GM23338 (cell line): ENCODE data around the gene ABCC9. TPM values are rescaled to one million over a fixed set of nuclear protein-coding genes. Genes with fewer than 3 reads are reported as not detected.

Source experiments
- ATAC-seq: fragments of 200-7000 bp; cut with Tn5 transposase; 3 replicates; pipeline ENCODE4 v1.9.1; 2020
- DNase-seq: peaks from one replicate; pipeline ENCODE4 v3.0.0-alpha.2; 2015; ENCODE audit warnings: low spot score
- H2AFZ ChIP-seq: fragments of 200-600 bp; sonication (generic); 2 replicates; pipeline ENCODE4 v1.8.0; 2016; ENCODE audit warnings: antibody characterized with exemption, mild to moderate bottlenecking, moderate library complexity
- H3F3A ChIP-seq: fragments of 200-600 bp; sonication (generic); replicated peaks from 2 replicates; pipeline ENCODE4 v1.8.0; 2017; ENCODE audit warnings: antibody characterized with exemption, mixed run types, low read depth
- H3K27ac ChIP-seq: fragments of 200-600 bp; sonication (generic); 2 replicates; pipeline ENCODE4 v1.6.1; 2016; ENCODE audit warnings: low read depth
- H3K27me3 ChIP-seq: fragments of 200-600 bp; sonication (generic); 2 replicates; pipeline ENCODE4 v1.8.0; 2016; ENCODE audit warnings: mild to moderate bottlenecking, mixed run types, moderate library complexity; ENCODE audit not compliant: insufficient read depth
- H3K36me3 ChIP-seq: fragments of 200-600 bp; sonication (generic); 2 replicates; pipeline ENCODE4 v1.8.0; 2016; ENCODE audit warnings: mild to moderate bottlenecking; ENCODE audit not compliant: insufficient read depth
- H3K4me1 ChIP-seq: fragments of 200-600 bp; sonication (generic); 2 replicates; pipeline ENCODE4 v1.8.0; 2016; ENCODE audit warnings: mild to moderate bottlenecking, moderate library complexity; ENCODE audit not compliant: insufficient read depth
- H3K4me2 ChIP-seq: fragments of 200-600 bp; sonication (generic); 2 replicates; pipeline ENCODE4 v1.7.1; 2017; ENCODE audit warnings: mixed run types
- H3K4me3 ChIP-seq: fragments of 200-600 bp; sonication (generic); 2 replicates; pipeline ENCODE4 v1.6.1; 2016; ENCODE audit warnings: mixed run types
- H3K79me2 ChIP-seq: fragments of 200-600 bp; sonication (generic); replicated peaks from 2 replicates; pipeline ENCODE4 v1.8.0; 2017; ENCODE audit warnings: mild to moderate bottlenecking; ENCODE audit not compliant: insufficient read depth
- H3K9me2 ChIP-seq: fragments of 200-600 bp; sonication (generic); 2 replicates; pipeline ENCODE4 v1.8.0; 2017; ENCODE audit not compliant: insufficient read depth
- H4K20me1 ChIP-seq: fragments of 200-600 bp; sonication (generic); replicated peaks from 2 replicates; pipeline ENCODE4 v1.8.0; 2017; ENCODE audit warnings: mild to moderate bottlenecking; ENCODE audit not compliant: insufficient read depth
- H3K27ac Mint-ChIP-seq: 2 replicates; pipeline ENCODE4 v1.8.0; 2020; ENCODE audit warnings: inconsistent platforms, mild to moderate bottlenecking, moderate library complexity, mixed read lengths
- H3K27me3 Mint-ChIP-seq: 3 replicates; pipeline ENCODE4 v1.8.0; 2022; ENCODE audit warnings: low read depth, mild to moderate bottlenecking, moderate library complexity, mixed read lengths, inconsistent platforms; ENCODE audit not compliant: insufficient read depth, poor library complexity
- H3K36me3 Mint-ChIP-seq: 3 replicates; pipeline ENCODE4 v1.8.0; 2021; ENCODE audit warnings: low read depth, mild to moderate bottlenecking, inconsistent platforms, moderate library complexity, mixed read lengths
- H3K4me1 Mint-ChIP-seq: 3 replicates; pipeline ENCODE4 v1.8.0; 2020; ENCODE audit warnings: mild to moderate bottlenecking, inconsistent platforms, mixed read lengths
- H3K4me3 Mint-ChIP-seq: 3 replicates; pipeline ENCODE4 v1.8.0; 2021; ENCODE audit warnings: moderate library complexity, mild to moderate bottlenecking, inconsistent platforms, mixed read lengths
- H3K9me3 Mint-ChIP-seq: 3 replicates; pipeline ENCODE4 v1.8.0; 2020; ENCODE audit warnings: moderate library complexity, mild to moderate bottlenecking, inconsistent platforms, mixed read lengths
- EZH2 ChIP-seq: fragments of 200-600 bp; sonication (generic); IDR thresholded peaks from one replicate; pipeline ENCODE4 v1.8.0; 2017; ENCODE audit warnings: antibody characterized with exemption, mild to moderate bottlenecking, low read depth; ENCODE audit not compliant: unreplicated experiment
- JUNB ChIP-seq: IDR thresholded peaks from one replicate; pipeline ENCODE4 v1.6.1; 2016; ENCODE audit warnings: antibody characterized with exemption; ENCODE audit not compliant: unreplicated experiment
- NANOG ChIP-seq: IDR thresholded peaks from 2 replicates; pipeline ENCODE4 v1.6.1; 2016; ENCODE audit warnings: antibody characterized with exemption, borderline replicate concordance
- POLR2AphosphoS5 ChIP-seq: IDR thresholded peaks from 2 replicates; pipeline ENCODE4 v1.6.1; 2016; ENCODE audit warnings: antibody characterized with exemption, low read depth
- STAT1 ChIP-seq: IDR thresholded peaks from one replicate; pipeline ENCODE4 v1.6.1; 2016; ENCODE audit warnings: antibody characterized with exemption; ENCODE audit not compliant: unreplicated experiment
- ZNF331 ChIP-seq: fragments of 250-450 bp; sonication (Bioruptor Pico); IDR thresholded peaks from 2 replicates; pipeline ENCODE4 v1.5.0; 2020; ENCODE audit warnings: low read depth, mild to moderate bottlenecking, moderate library complexity
- polyA plus RNA-seq: library from polyadenylated mRNA; unstranded; fragments of >200 nt; fragmentation: Nextera tagmentation; extraction: Ambion mirVana; gene quantifications from 2 replicates; pipeline ENCODE4 v1.2.1, GENCODE V29; 2016
- total RNA-seq: library from RNA; depleted of rRNA; stranded (reverse); fragments of >200 nt; shearing (Covaris generic); gene quantifications from 2 replicates; pipeline ENCODE4 v1.2.3, GENCODE V29; 2014
- TF ChIP-seq, protein P1 (sequence below), 2 experiments: fragments of 200-600 bp in 1 of 2; sonication (generic) in 1 of 2; conservative IDR thresholded peaks; 2 replicates each; pipeline versions ENCODE4 v1.5.1 to v1.6.1; 2016 to 2017; ENCODE audit warnings: antibody characterized with exemption in 2 of 2, low read depth in 2 of 2, mild to moderate bottlenecking in 2 of 2, moderate library complexity in 1 of 2
- TF ChIP-seq, protein P2 (sequence below): fragments of 250-450 bp; sonication (Bioruptor Pico); IDR thresholded peaks from 2 replicates; pipeline ENCODE4 v1.5.0; 2020; ENCODE audit warnings: mild to moderate bottlenecking, moderate library complexity

ABCC9 gene
- total and polyA plus RNA-seq, 2 experiments from 2014 or later = not detected

DNA sequence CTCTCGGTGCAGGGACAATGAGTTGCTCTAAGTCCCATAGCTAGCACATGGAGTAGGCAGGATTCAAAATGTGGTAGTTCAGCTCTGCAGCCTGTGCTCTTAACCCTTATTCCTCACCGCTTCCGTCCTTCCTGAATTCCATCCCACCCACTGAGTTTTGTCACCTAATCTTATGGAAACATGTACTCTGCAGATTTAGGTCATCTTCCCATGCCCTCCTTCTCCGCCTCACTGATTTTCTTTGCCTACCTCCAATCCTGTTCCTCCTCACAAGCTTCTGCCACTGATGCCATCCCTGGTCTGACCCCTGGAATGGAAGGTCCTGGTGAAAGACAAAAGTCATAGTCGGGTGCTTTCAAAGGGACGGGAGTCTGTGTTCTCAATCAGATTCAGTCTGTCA is 46.5 kb upstream of the ABCC9 start:
- no peak for ATAC-seq
- no peaks in the 10 kb centered on the region for H3K9me3 Mint-ChIP-seq
- no peak for DNase-seq
- Histone ChIP-seq H3K9me2 (no peaks in the 10 kb centered on the region), H4K20me1 (no peaks in the 10 kb centered on the region), H3K4me3 (no peak overlapping the region), H3K27me3 (no peaks in the 10 kb centered on the region), H3K36me3 (no peaks in the 10 kb centered on the region), H2AFZ (no peak overlapping the region), H3F3A (no peaks in the 10 kb centered on the region), H3K27ac (no peak overlapping the region), H3K79me2 (no peaks in the 10 kb centered on the region), H3K4me2 (no peak overlapping the region), H3K4me1 (peaks cover 3% of the 10 kb centered on the region)
- no peaks in the 10 kb centered on the region for H3K36me3 Mint-ChIP-seq
- TF ChIP-seq STAT1 = no peak
- no peak for TF ChIP-seq JUNB
- TF ChIP-seq NANOG = no peak
- H3K27me3 Mint-ChIP-seq = no peaks in the 10 kb centered on the region
- peaks cover 18% of the 10 kb centered on the region for H3K4me1 Mint-ChIP-seq
- H3K27ac Mint-ChIP-seq = no peak overlapping the region
- no peak overlapping the region for H3K4me3 Mint-ChIP-seq

DNA sequence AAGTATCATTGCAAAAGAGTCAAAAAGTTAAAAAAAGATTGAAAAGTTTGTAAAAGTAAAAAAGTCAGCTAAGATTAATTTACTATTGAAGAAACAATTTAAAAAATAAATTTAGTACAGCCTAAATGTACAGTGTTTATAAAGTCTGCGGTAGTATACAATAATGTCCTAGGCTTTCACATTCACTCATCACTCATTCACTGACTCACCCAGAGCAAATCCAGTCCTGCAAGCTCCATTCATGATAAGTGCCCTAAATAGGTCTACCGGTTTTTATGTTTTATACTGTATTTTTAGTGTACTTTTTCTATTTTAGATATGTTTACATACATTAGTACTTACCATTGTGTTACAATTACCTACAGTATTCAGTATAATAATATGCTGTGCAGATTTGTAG is 43.9 kb upstream of the ABCC9 start:
- no peaks in the 10 kb centered on the region for H3K79me2 ChIP-seq
- H3K4me3 ChIP-seq = no peak overlapping the region
- TF ChIP-seq, protein P1, sequence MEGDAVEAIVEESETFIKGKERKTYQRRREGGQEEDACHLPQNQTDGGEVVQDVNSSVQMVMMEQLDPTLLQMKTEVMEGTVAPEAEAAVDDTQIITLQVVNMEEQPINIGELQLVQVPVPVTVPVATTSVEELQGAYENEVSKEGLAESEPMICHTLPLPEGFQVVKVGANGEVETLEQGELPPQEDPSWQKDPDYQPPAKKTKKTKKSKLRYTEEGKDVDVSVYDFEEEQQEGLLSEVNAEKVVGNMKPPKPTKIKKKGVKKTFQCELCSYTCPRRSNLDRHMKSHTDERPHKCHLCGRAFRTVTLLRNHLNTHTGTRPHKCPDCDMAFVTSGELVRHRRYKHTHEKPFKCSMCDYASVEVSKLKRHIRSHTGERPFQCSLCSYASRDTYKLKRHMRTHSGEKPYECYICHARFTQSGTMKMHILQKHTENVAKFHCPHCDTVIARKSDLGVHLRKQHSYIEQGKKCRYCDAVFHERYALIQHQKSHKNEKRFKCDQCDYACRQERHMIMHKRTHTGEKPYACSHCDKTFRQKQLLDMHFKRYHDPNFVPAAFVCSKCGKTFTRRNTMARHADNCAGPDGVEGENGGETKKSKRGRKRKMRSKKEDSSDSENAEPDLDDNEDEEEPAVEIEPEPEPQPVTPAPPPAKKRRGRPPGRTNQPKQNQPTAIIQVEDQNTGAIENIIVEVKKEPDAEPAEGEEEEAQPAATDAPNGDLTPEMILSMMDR (conservative IDR thresholded peaks at IDR 0.05; ENCODE audit: low read depth in 2 of 2) = no peak
- no peak for TF ChIP-seq ZNF331 (CRISPR knock-in tag)
- no peak for TF ChIP-seq STAT1
- TF ChIP-seq, protein P2, sequence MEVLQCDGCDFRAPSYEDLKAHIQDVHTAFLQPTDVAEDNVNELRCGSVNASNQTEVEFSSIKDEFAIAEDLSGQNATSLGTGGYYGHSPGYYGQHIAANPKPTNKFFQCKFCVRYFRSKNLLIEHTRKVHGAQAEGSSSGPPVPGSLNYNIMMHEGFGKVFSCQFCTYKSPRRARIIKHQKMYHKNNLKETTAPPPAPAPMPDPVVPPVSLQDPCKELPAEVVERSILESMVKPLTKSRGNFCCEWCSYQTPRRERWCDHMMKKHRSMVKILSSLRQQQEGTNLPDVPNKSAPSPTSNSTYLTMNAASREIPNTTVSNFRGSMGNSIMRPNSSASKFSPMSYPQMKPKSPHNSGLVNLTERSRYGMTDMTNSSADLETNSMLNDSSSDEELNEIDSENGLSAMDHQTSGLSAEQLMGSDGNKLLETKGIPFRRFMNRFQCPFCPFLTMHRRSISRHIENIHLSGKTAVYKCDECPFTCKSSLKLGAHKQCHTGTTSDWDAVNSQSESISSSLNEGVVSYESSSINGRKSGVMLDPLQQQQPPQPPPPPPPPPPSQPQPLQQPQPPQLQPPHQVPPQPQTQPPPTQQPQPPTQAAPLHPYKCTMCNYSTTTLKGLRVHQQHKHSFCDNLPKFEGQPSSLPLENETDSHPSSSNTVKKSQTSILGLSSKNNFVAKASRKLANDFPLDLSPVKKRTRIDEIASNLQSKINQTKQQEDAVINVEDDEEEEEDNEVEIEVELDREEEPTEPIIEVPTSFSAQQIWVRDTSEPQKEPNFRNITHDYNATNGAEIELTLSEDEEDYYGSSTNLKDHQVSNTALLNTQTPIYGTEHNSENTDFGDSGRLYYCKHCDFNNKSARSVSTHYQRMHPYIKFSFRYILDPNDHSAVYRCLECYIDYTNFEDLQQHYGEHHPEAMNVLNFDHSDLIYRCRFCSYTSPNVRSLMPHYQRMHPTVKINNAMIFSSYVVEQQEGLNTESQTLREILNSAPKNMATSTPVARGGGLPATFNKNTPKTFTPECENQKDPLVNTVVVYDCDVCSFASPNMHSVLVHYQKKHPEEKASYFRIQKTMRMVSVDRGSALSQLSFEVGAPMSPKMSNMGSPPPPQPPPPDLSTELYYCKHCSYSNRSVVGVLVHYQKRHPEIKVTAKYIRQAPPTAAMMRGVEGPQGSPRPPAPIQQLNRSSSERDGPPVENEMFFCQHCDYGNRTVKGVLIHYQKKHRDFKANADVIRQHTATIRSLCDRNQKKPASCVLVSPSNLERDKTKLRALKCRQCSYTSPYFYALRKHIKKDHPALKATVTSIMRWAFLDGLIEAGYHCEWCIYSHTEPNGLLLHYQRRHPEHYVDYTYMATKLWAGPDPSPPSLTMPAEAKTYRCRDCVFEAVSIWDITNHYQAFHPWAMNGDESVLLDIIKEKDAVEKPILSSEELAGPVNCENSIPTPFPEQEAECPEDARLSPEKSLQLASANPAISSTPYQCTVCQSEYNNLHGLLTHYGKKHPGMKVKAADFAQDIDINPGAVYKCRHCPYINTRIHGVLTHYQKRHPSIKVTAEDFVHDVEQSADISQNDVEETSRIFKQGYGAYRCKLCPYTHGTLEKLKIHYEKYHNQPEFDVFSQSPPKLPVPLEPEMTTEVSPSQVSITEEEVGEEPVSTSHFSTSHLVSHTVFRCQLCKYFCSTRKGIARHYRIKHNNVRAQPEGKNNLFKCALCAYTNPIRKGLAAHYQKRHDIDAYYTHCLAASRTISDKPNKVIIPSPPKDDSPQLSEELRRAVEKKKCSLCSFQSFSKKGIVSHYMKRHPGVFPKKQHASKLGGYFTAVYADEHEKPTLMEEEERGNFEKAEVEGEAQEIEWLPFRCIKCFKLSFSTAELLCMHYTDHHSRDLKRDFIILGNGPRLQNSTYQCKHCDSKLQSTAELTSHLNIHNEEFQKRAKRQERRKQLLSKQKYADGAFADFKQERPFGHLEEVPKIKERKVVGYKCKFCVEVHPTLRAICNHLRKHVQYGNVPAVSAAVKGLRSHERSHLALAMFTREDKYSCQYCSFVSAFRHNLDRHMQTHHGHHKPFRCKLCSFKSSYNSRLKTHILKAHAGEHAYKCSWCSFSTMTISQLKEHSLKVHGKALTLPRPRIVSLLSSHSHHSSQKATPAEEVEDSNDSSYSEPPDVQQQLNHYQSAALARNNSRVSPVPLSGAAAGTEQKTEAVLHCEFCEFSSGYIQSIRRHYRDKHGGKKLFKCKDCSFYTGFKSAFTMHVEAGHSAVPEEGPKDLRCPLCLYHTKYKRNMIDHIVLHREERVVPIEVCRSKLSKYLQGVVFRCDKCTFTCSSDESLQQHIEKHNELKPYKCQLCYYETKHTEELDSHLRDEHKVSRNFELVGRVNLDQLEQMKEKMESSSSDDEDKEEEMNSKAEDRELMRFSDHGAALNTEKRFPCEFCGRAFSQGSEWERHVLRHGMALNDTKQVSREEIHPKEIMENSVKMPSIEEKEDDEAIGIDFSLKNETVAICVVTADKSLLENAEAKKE (CRISPR knock-in tag) = no peak
- TF ChIP-seq POLR2AphosphoS5 = no peak
- TF ChIP-seq EZH2 = no peak
- no peak for TF ChIP-seq JUNB
- no peaks in the 10 kb centered on the region for H3F3A ChIP-seq
- Mint-ChIP-seq H3K27ac (no peak overlapping the region), H3K9me3 (no peaks in the 10 kb centered on the region), H3K4me1 (peaks cover 18% of the 10 kb centered on the region), H3K27me3 (peaks cover 1% of the 10 kb centered on the region), H3K4me3 (no peak overlapping the region), H3K36me3 (no peaks in the 10 kb centered on the region)
- H3K9me2 ChIP-seq = no peaks in the 10 kb centered on the region
- H4K20me1 ChIP-seq = no peaks in the 10 kb centered on the region
- no peaks in the 10 kb centered on the region for H3K4me1 ChIP-seq
- no peak overlapping the region for H3K27ac ChIP-seq
- no peak overlapping the region for H3K4me2 ChIP-seq
- DNase-seq (no peak), ATAC-seq (no peak)
- no peaks in the 10 kb centered on the region for H3K27me3 ChIP-seq
- no peaks in the 10 kb centered on the region for H3K36me3 ChIP-seq
- H2AFZ ChIP-seq = no peak overlapping the region
